Measurements from ENCODE around the gene CCDC91.

CCDC91 gene

GRCh38 chr12:28294300-28294699 lies 104.0 kb downstream of the CCDC91 start:
- FAIRE-seq (no peak), DNase-seq (ENCODE audit: insufficient read length, low spot score) (no peak)
- TF ChIP-seq POLR2AphosphoS5 (IDR thresholded peaks at IDR 0.05; ENCODE audit: low read depth, low read length) (no peak), PAX5 (IDR thresholded peaks at IDR 0.05; ENCODE audit: insufficient read depth, low read length, severe bottlenecking) (no peak), POLR2A (IDR thresholded peaks at IDR 0.05; ENCODE audit: low read depth, low read length) (no peak), POU2F2 (IDR thresholded peaks at IDR 0.05; ENCODE audit: low read depth, low read length) (no peak), SPI1 (IDR thresholded peaks at IDR 0.05; ENCODE audit: low read depth, low read length) (no peak), TAF1 (IDR thresholded peaks at IDR 0.05; ENCODE audit: low read depth, low read length) (no peak)

DNA sequence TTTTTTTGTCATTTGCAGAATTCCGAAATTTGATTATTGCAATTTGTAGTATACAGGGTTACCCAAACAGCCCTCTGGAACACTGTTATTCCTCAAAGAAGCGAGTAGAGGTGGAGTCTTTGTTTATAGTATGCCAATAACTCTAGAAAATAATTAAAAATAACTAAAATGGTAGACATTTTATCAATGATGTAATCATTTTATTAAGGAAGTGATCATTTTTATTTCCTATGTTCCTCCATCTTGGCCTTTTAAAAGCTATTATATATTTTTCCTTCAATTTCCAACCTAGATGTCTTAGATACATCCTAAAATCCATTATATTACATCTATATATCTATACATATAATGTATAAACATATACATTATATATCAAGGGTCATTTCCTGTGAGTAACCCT lies 106.0 kb downstream of the CCDC91 start:
- no peak for DNase-seq (ENCODE audit: insufficient read length, low spot score)
- no peak for TF ChIP-seq POLR2AphosphoS5 (IDR thresholded peaks at IDR 0.05; ENCODE audit: low read depth, low read length)
- TF ChIP-seq POU2F2 (IDR thresholded peaks at IDR 0.05; ENCODE audit: low read depth, low read length) = no peak
- no peak for TF ChIP-seq TAF1 (IDR thresholded peaks at IDR 0.05; ENCODE audit: low read depth, low read length)
- TF ChIP-seq POLR2A (IDR thresholded peaks at IDR 0.05; ENCODE audit: low read depth, low read length) = no peak
- no peak for TF ChIP-seq PAX5 (IDR thresholded peaks at IDR 0.05; ENCODE audit: insufficient read depth, low read length, severe bottlenecking)
- no peak for TF ChIP-seq SPI1 (IDR thresholded peaks at IDR 0.05; ENCODE audit: low read depth, low read length)
- FAIRE-seq = no peak

DNA sequence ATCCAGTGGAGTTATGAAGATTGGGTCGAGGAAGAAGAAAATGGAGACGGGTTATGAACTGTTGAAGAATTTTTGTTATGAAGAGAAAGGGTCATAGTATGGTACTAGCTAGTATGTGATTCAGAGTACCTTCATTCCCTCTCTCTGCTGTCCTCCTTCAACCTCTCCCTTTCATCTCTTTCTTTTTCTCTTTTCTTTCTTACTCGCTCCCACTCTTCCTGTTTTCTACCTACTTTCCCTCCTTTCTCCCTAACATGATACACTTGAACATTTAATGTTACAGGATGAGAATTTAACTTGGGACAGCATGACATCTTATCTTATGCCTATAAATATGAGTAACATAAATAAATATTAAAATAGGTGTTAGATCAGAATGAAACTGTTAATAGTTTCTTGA lies 112.9 kb downstream of the CCDC91 start:
- FAIRE-seq = no peak
- no peak for DNase-seq (ENCODE audit: insufficient read length, low spot score)
- TF ChIP-seq POLR2A (IDR thresholded peaks at IDR 0.05; ENCODE audit: low read depth, low read length) = no peak

GRCh38 chr12:28306535-28306934 lies 116.3 kb downstream of the CCDC91 start:
- TF ChIP-seq POLR2AphosphoS5 (IDR thresholded peaks at IDR 0.05; ENCODE audit: low read depth, low read length) (no peak), POLR2A (IDR thresholded peaks at IDR 0.05; ENCODE audit: low read depth, low read length) (no peak), SPI1 (IDR thresholded peaks at IDR 0.05; ENCODE audit: low read depth, low read length) (no peak), TAF1 (IDR thresholded peaks at IDR 0.05; ENCODE audit: low read depth, low read length) (no peak), POU2F2 (IDR thresholded peaks at IDR 0.05; ENCODE audit: low read depth, low read length) (no peak), PAX5 (IDR thresholded peaks at IDR 0.05; ENCODE audit: insufficient read depth, low read length, severe bottlenecking) (no peak)
- no peak for DNase-seq (ENCODE audit: insufficient read length, low spot score)
- FAIRE-seq = no peak

DNA sequence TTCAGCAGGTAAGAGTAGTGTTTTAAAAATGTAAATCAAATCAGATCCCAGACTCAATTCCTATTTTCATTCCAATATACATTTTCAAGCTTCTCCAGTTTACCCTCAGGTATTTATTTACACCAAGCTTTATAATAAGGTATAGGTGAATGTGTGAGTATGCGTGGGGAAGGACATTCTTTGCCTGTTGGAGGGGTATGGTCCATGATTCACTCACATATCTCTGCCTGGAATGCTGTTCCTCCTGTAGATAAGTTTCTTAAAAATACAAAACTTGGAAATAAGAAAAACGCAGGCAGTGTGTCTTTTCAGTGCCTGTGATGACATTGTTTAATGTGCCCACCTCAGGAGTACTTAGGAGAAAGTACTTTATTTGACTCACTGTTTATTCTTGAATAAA lies 118.6 kb downstream of the CCDC91 start:
- no peak for TF ChIP-seq POLR2A (IDR thresholded peaks at IDR 0.05; ENCODE audit: low read depth, low read length)
- TF ChIP-seq SPI1 (IDR thresholded peaks at IDR 0.05; ENCODE audit: low read depth, low read length) = no peak
- no peak for TF ChIP-seq PAX5 (IDR thresholded peaks at IDR 0.05; ENCODE audit: insufficient read depth, low read length, severe bottlenecking)
- no peak for TF ChIP-seq POLR2AphosphoS5 (IDR thresholded peaks at IDR 0.05; ENCODE audit: low read depth, low read length)
- TF ChIP-seq TAF1 (IDR thresholded peaks at IDR 0.05; ENCODE audit: low read depth, low read length) = no peak
- no peak for TF ChIP-seq POU2F2 (IDR thresholded peaks at IDR 0.05; ENCODE audit: low read depth, low read length)
- DNase-seq (ENCODE audit: insufficient read length, low spot score) = no peak
- no peak for FAIRE-seq

DNA sequence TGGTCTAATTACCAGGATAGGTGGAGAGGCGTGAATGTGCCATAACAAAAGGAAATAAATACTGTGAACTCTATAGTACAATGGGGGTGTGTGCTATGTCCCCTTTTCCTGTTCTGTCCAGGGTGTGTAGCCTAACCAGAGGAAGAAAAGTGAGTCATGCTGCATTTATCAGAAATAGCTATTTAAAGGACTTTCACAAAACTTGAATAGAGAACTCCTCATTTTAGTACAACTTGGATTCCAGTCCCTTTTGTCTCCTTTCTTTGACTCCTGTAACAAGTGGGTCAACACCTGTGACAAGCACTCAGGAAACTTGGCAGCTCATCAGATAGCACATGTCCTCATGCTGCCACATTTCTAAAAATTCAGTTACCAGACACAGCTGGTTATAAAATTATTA lies 123.4 kb downstream of the CCDC91 start:
- DNase-seq (ENCODE audit: insufficient read length, low spot score) (no peak), FAIRE-seq (no peak)
- TF ChIP-seq TAF1 (IDR thresholded peaks at IDR 0.05; ENCODE audit: low read depth, low read length) (no peak), PAX5 (IDR thresholded peaks at IDR 0.05; ENCODE audit: insufficient read depth, low read length, severe bottlenecking) (no peak), POLR2AphosphoS5 (IDR thresholded peaks at IDR 0.05; ENCODE audit: low read depth, low read length) (no peak), SPI1 (IDR thresholded peaks at IDR 0.05; ENCODE audit: low read depth, low read length) (no peak), POU2F2 (IDR thresholded peaks at IDR 0.05; ENCODE audit: low read depth, low read length) (no peak), POLR2A (IDR thresholded peaks at IDR 0.05; ENCODE audit: low read depth, low read length) (no peak)

- FAIRE-seq = no peak
- TF ChIP-seq TAF1 (IDR thresholded peaks at IDR 0.05; ENCODE audit: low read depth, low read length) (no peak), POLR2A (IDR thresholded peaks at IDR 0.05; ENCODE audit: low read depth, low read length) (no peak), PAX5 (IDR thresholded peaks at IDR 0.05; ENCODE audit: insufficient read depth, low read length, severe bottlenecking) (no peak), POU2F2 (IDR thresholded peaks at IDR 0.05; ENCODE audit: low read depth, low read length) (no peak), POLR2AphosphoS5 (IDR thresholded peaks at IDR 0.05; ENCODE audit: low read depth, low read length) (no peak), SPI1 (IDR thresholded peaks at IDR 0.05; ENCODE audit: low read depth, low read length) (no peak)
- DNase-seq (ENCODE audit: insufficient read length, low spot score) = no peak
Observed at GRCh38 chr12:28316049-28316448, 125.8 kb downstream of the CCDC91 start.

GRCh38 chr12:28318273-28318672 lies 128.0 kb downstream of the CCDC91 start:
- DNase-seq (ENCODE audit: insufficient read length, low spot score) (no peak), FAIRE-seq (no peak)
- no peak for TF ChIP-seq POU2F2 (IDR thresholded peaks at IDR 0.05; ENCODE audit: low read depth, low read length)
- no peak for TF ChIP-seq PAX5 (IDR thresholded peaks at IDR 0.05; ENCODE audit: insufficient read depth, low read length, severe bottlenecking)
- TF ChIP-seq POLR2AphosphoS5 (IDR thresholded peaks at IDR 0.05; ENCODE audit: low read depth, low read length) = no peak
- no peak for TF ChIP-seq TAF1 (IDR thresholded peaks at IDR 0.05; ENCODE audit: low read depth, low read length)
- TF ChIP-seq SPI1 (IDR thresholded peaks at IDR 0.05; ENCODE audit: low read depth, low read length) = no peak
- TF ChIP-seq POLR2A (IDR thresholded peaks at IDR 0.05; ENCODE audit: low read depth, low read length) = no peak

DNA sequence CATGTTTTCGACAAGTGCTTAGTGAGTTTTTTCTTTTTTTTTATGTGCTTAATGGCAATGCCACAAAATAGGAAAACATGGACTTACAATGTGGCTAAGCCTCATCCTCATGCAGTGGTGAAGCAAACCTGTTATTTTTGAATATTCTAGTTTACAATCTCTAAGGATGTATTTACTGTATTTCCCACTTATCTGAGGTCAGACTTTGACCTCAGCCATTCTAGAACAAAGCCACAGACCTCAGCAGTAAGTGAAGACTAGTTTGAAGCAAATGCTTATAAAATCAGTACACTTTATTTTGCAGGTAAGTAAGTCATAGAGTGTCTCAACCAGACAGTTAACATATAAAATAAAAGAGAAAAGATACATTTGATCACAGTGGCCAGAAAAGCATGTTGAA lies 130.1 kb downstream of the CCDC91 start:
- DNase-seq (ENCODE audit: insufficient read length, low spot score) (no peak), FAIRE-seq (no peak)
- TF ChIP-seq POU2F2 (IDR thresholded peaks at IDR 0.05; ENCODE audit: low read depth, low read length) = no peak
- no peak for TF ChIP-seq PAX5 (IDR thresholded peaks at IDR 0.05; ENCODE audit: insufficient read depth, low read length, severe bottlenecking)
- TF ChIP-seq POLR2A (IDR thresholded peaks at IDR 0.05; ENCODE audit: low read depth, low read length) = no peak
- TF ChIP-seq POLR2AphosphoS5 (IDR thresholded peaks at IDR 0.05; ENCODE audit: low read depth, low read length) = no peak
- TF ChIP-seq SPI1 (IDR thresholded peaks at IDR 0.05; ENCODE audit: low read depth, low read length) = no peak
- no peak for TF ChIP-seq TAF1 (IDR thresholded peaks at IDR 0.05; ENCODE audit: low read depth, low read length)

DNA sequence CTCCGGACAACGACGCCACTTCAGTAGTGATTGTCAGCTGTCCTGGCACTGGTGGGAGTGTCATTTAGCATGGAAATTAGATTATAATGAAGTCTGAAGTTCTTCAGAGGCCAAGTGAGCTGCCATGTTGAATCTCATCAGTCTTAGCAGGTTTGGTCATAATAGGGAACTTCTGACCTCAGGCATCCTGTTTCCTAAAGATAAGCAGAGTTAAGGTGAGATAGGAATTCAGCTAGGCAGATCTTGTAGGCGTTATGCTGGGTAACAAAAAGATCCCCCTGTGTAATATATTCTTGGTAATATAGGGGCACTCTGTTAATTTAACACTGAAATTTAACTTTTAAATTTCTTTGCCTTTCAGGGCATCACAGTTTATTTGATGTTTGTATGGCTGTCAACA lies 137.5 kb downstream of the CCDC91 start:
- DNase-seq (ENCODE audit: insufficient read length, low spot score) (no peak), FAIRE-seq (no peak)
- no peak for TF ChIP-seq SPI1 (IDR thresholded peaks at IDR 0.05; ENCODE audit: low read depth, low read length)
- no peak for TF ChIP-seq POLR2AphosphoS5 (IDR thresholded peaks at IDR 0.05; ENCODE audit: low read depth, low read length)
- no peak for TF ChIP-seq PAX5 (IDR thresholded peaks at IDR 0.05; ENCODE audit: insufficient read depth, low read length, severe bottlenecking)
- no peak for TF ChIP-seq TAF1 (IDR thresholded peaks at IDR 0.05; ENCODE audit: low read depth, low read length)
- TF ChIP-seq POU2F2 (IDR thresholded peaks at IDR 0.05; ENCODE audit: low read depth, low read length) = no peak
- no peak for TF ChIP-seq POLR2A (IDR thresholded peaks at IDR 0.05; ENCODE audit: low read depth, low read length)
